ENCODE results near the gene DUSP15.

GRCh38 chr20:31821427-31821826, 48.9 kb downstream of the DUSP15 start:
- TF ChIP-seq CTCF (IDR thresholded peaks at IDR 0.05 in 2 of 3, conservative IDR thresholded peaks at IDR 0.05 in 1 of 3; ENCODE audit: borderline replicate concordance in 1 of 3, insufficient read depth in 1 of 3, low read depth in 2 of 3, low read length in 2 of 3) (no peak), EZH2phosphoT487 (IDR thresholded peaks at IDR 0.05; ENCODE audit: borderline replicate concordance) (no peak)
